Measurements from ENCODE around the gene AARS2. TPM values are rescaled to one million over a fixed set of nuclear protein-coding genes. Genes with fewer than 3 reads are reported as not detected.

The AARS2 gene
- total RNA-seq, 1 experiment from 2014 or later = 41.5 TPM

- DNase-seq (ENCODE audit: low spot score) = peak; percentile 77
- in situ Hi-C loops (cut with HindIII; ENCODE audit: low sequenced_read_pairs) = no loop called here
These were observed 28.3 kb downstream of the AARS2 start for GRCh38 chr6:44284867-44285266.

- in situ Hi-C loops (cut with HindIII; ENCODE audit: low sequenced_read_pairs) = no loop called here
- peak; percentile 99 for DNase-seq (ENCODE audit: low spot score)
These were observed 29.0 kb downstream of the AARS2 start for GRCh38 chr6:44284121-44284520.

GRCh38 chr6:44278774-44279697 is 34.1 kb downstream of the AARS2 start:
- in situ Hi-C loops (cut with HindIII; ENCODE audit: low sequenced_read_pairs) = no loop called here

GRCh38 chr6:44278315-44278714 is 34.8 kb downstream of the AARS2 start:
- in situ Hi-C loops (cut with HindIII; ENCODE audit: low sequenced_read_pairs) = no loop called here
- peak; percentile 96 for DNase-seq (ENCODE audit: low spot score)

More at GRCh38 chr6:44278774-44279697, 34.1 kb downstream of the AARS2 start:
- no peak for DNase-seq (ENCODE audit: low spot score)

- DNase-seq (ENCODE audit: low spot score) = no peak
- in situ Hi-C loops (cut with HindIII; ENCODE audit: low sequenced_read_pairs) = no loop called here
These were observed 35.4 kb downstream of the AARS2 start for GRCh38 chr6:44277763-44278162.

GRCh38 chr6:44276667-44277640 is 36.2 kb downstream of the AARS2 start:
- peak; percentile 92 for DNase-seq (ENCODE audit: low spot score)
- in situ Hi-C loops (cut with HindIII; ENCODE audit: low sequenced_read_pairs) = no loop called here

- in situ Hi-C loops (cut with HindIII; ENCODE audit: low sequenced_read_pairs) = no loop called here
- DNase-seq (ENCODE audit: low spot score) = no peak
These were observed 37.1 kb downstream of the AARS2 start for GRCh38 chr6:44275749-44276648.

GRCh38 chr6:44275271-44275748 is 37.8 kb downstream of the AARS2 start:
- in situ Hi-C loops (cut with HindIII; ENCODE audit: low sequenced_read_pairs) = no loop called here
- DNase-seq (ENCODE audit: low spot score) = no peak

- DNase-seq (ENCODE audit: low spot score) = no peak
- in situ Hi-C loops (cut with HindIII; ENCODE audit: low sequenced_read_pairs) = no loop called here
These were observed 39.5 kb downstream of the AARS2 start for GRCh38 chr6:44273617-44274016.

- peak; percentile 81 for DNase-seq (ENCODE audit: low spot score)
- in situ Hi-C loops (cut with HindIII; ENCODE audit: low sequenced_read_pairs) = no loop called here
These were observed 40.1 kb downstream of the AARS2 start for GRCh38 chr6:44272999-44273566.

- in situ Hi-C loops (cut with HindIII; ENCODE audit: low sequenced_read_pairs) = no loop called here
- DNase-seq (ENCODE audit: low spot score) = no peak
These were observed 40.6 kb downstream of the AARS2 start for GRCh38 chr6:44272529-44272928.

GRCh38 chr6:44271914-44272313 is 41.2 kb downstream of the AARS2 start:
- in situ Hi-C loops (cut with HindIII; ENCODE audit: low sequenced_read_pairs) = no loop called here
- peak; percentile 83 for DNase-seq (ENCODE audit: low spot score)

- DNase-seq (ENCODE audit: low spot score) = no peak
- in situ Hi-C loops (cut with HindIII; ENCODE audit: low sequenced_read_pairs) = no loop called here
These were observed 41.8 kb downstream of the AARS2 start for GRCh38 chr6:44271406-44271723.

- DNase-seq (ENCODE audit: low spot score) = no peak
- in situ Hi-C loops (cut with HindIII; ENCODE audit: low sequenced_read_pairs) = no loop called here
These were observed 42.4 kb downstream of the AARS2 start for GRCh38 chr6:44270526-44271405.

GRCh38 chr6:44269921-44270525 is 43.1 kb downstream of the AARS2 start, which contains the start of gene TMEM151B:
TSS of gene TMEM151B (plus strand) at chr6:44270450. CDS start at chr6:44270743, 293 bp downstream.
- DNase-seq (ENCODE audit: low spot score) = peak; percentile 89
- in situ Hi-C loops (cut with HindIII; ENCODE audit: low sequenced_read_pairs) = no loop called here

- no peak for DNase-seq (ENCODE audit: low spot score)
- in situ Hi-C loops (cut with HindIII; ENCODE audit: low sequenced_read_pairs) = no loop called here
These were observed 43.8 kb downstream of the AARS2 start for GRCh38 chr6:44269178-44269920.

All from G401 (cell line).